HepG2 (cell line): ENCODE measurements around the gene NME1. TPM values are rescaled to one million over a fixed set of nuclear protein-coding genes. Genes with fewer than 3 reads are reported as not detected.

Experiments used
- CREB1 ChIP-seq, 2 experiments: fragments of 450-650 bp in 1 of 2; IDR thresholded peaks; 2 replicates each; pipeline ENCODE4 v1.6.1; 2016 to 2017; ENCODE audit warnings: control low read depth in 1 of 2, mild to moderate bottlenecking in 1 of 2, missing compliant biosample characterization in 1 of 2, missing genetic modification characterization in 1 of 2
- GTF3A ChIP-seq: sonication (generic); formaldehyde crosslinking; conservative IDR thresholded peaks from 2 replicates; pipeline ENCODE4 v1.4.0; 2020; ENCODE audit warnings: mild to moderate bottlenecking, missing genetic modification reagents
- NFE2 ChIP-seq: sonication (generic); formaldehyde crosslinking; IDR thresholded peaks from 2 replicates; pipeline ENCODE4 v1.4.0; 2020; ENCODE audit warnings: missing genetic modification reagents
- PHB2 ChIP-seq: fragments of 450-650 bp; IDR thresholded peaks from 2 replicates; pipeline ENCODE4 v1.6.1; 2018; ENCODE audit not compliant: partially characterized antibody
- REPIN1 ChIP-seq: sonication (generic); formaldehyde crosslinking; IDR thresholded peaks from 2 replicates; pipeline ENCODE4 v1.8.0; 2022; ENCODE audit warnings: missing genetic modification reagents, low read depth, mild to moderate bottlenecking, borderline replicate concordance
- SP4 ChIP-seq: sonication (generic); formaldehyde crosslinking; IDR thresholded peaks from 2 replicates; pipeline ENCODE4 v1.8.1; 2023; ENCODE audit warnings: mild to moderate bottlenecking, missing genetic modification reagents
- ZFP36L2 ChIP-seq: sonication (generic); formaldehyde crosslinking; IDR thresholded peaks from 2 replicates; pipeline ENCODE4 v1.4.0; 2020; ENCODE audit warnings: missing genetic modification reagents
- ZFP82 ChIP-seq: sonication (generic); formaldehyde crosslinking; IDR thresholded peaks from 2 replicates; pipeline ENCODE4 v1.5.1; 2020; ENCODE audit warnings: mild to moderate bottlenecking, missing genetic modification reagents, borderline replicate concordance
- ZFP90 ChIP-seq: sonication (generic); formaldehyde crosslinking; IDR thresholded peaks from 2 replicates; pipeline ENCODE4 v1.8.0; 2022; ENCODE audit warnings: missing genetic modification reagents, mild to moderate bottlenecking, inconsistent platforms, borderline replicate concordance
- ZNF264 ChIP-seq: sonication (generic); formaldehyde crosslinking; IDR thresholded peaks from 2 replicates; pipeline ENCODE4 v1.4.0; 2020; ENCODE audit warnings: missing genetic modification reagents
- ZNF292 ChIP-seq: sonication (generic); formaldehyde crosslinking; IDR thresholded peaks from 2 replicates; pipeline ENCODE4 v1.8.1; 2022; ENCODE audit warnings: mild to moderate bottlenecking, low read depth, missing genetic modification reagents, borderline replicate concordance
- ZNF501 ChIP-seq: sonication (generic); formaldehyde crosslinking; IDR thresholded peaks from 2 replicates; pipeline ENCODE4 v1.5.1; 2020; ENCODE audit warnings: mild to moderate bottlenecking, moderate library complexity, missing genetic modification reagents
- ZNF552 ChIP-seq: sonication (generic); formaldehyde crosslinking; IDR thresholded peaks from 2 replicates; pipeline ENCODE4 v1.9.0; 2022; ENCODE audit warnings: missing genetic modification reagents, mild to moderate bottlenecking, borderline replicate concordance
- ZNF724P ChIP-seq: sonication (generic); formaldehyde crosslinking; IDR thresholded peaks from 2 replicates; pipeline ENCODE4 v1.8.0; 2022; ENCODE audit warnings: missing genetic modification reagents, borderline replicate concordance
- ZNF746 ChIP-seq: sonication (generic); formaldehyde crosslinking; IDR thresholded peaks from 2 replicates; pipeline ENCODE4 v1.8.0; 2022; ENCODE audit warnings: mild to moderate bottlenecking, missing genetic modification reagents
- ZNF768 ChIP-seq: sonication (generic); formaldehyde crosslinking; IDR thresholded peaks from 2 replicates; pipeline ENCODE4 v1.4.0; 2020; ENCODE audit warnings: missing genetic modification reagents
- ZNF83 ChIP-seq: sonication (generic); formaldehyde crosslinking; IDR thresholded peaks from 2 replicates; pipeline ENCODE4 v1.4.0; 2020; ENCODE audit warnings: missing genetic modification reagents, mild to moderate bottlenecking, borderline replicate concordance
- polyA plus RNA-seq, 8 experiments: library from polyadenylated mRNA; depleted of rRNA in 3 of 8; stranded (reverse) in 7 of 8; unstranded in 1 of 8; fragments of >200 nt; fragmentation: Illumina TruSeq in 4 of 8; extraction: Trizol in 4 of 8; gene quantifications; 2 replicates each; pipeline versions ENCODE4 v1.2.1 to v1.2.3, GENCODE V29; 2011 to 2016; ENCODE audit warnings: low read depth in 4 of 8, missing spikeins in 1 of 8, mixed read lengths in 1 of 8; ENCODE audit not compliant: insufficient read depth in 1 of 8
- total RNA-seq, 5 experiments: library from RNA; depleted of rRNA; stranded (reverse); fragments of >200 nt; fragmentation: Illumina TruSeq; extraction: Trizol; gene quantifications; 2 replicates each; pipeline ENCODE4 v1.2.3, GENCODE V29; 2016; ENCODE audit warnings: low read depth in 1 of 5
- TF ChIP-seq, protein P1 (sequence below): sonication (generic); formaldehyde crosslinking; IDR thresholded peaks from 2 replicates; pipeline ENCODE4 v1.8.1; 2023; ENCODE audit warnings: mild to moderate bottlenecking, missing genetic modification reagents
- TF ChIP-seq, protein P2 (sequence below): sonication (generic); formaldehyde crosslinking; IDR thresholded peaks from 2 replicates; pipeline ENCODE4 v1.5.0; 2020; ENCODE audit warnings: missing genetic modification reagents, mild to moderate bottlenecking, borderline replicate concordance
- TF ChIP-seq, protein P3 (sequence below): IDR thresholded peaks from 2 replicates; pipeline ENCODE4 v1.6.1; 2012; ENCODE audit warnings: inconsistent platforms
- TF ChIP-seq, protein P4 (sequence below): sonication (generic); formaldehyde crosslinking; IDR thresholded peaks from 2 replicates; pipeline ENCODE4 v1.4.0; 2020; ENCODE audit warnings: missing genetic modification reagents

Gene NME1
- total and polyA plus RNA-seq, 2 of the 13 experiments (the other 11 are each of a cell fraction or from before 2014, with no cell fraction given) = 295 to 516 TPM

DNA sequence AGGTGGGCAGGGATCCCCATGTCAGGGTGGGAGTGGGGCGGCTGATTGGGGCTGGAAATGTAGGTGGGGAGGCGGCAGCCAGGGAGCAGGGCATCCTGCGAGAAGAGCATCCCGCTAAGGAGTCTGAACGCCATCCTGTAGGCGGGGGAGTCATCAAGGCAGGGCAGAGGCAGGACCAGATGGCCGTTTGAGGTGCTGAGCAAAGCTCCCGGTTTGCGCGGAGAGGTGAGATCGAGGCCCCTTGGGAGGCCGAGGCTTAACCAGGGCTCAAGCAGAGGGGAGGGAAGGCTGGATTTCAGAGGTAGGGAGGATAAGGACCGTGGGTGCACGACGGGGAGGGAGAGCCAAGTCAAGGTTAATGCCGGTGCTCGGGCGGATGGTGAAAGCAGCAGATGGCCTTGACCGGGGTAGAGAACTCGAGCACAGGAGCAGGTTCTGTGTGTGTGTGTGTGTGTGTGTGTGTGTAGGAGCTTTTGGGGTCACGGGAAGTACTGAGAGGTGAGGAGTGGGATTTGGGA is 12.4 kb downstream of the NME1 start (continued):
- TF ChIP-seq ZFP36L2 (CRISPR knock-in tag) (no peak), CREB1 (IDR thresholded peaks at IDR 0.05) (no peak), CREB1 (CRISPR knock-in tag; IDR thresholded peaks at IDR 0.05) (no peak), ZNF724P (CRISPR knock-in tag) (no peak), REPIN1 (peak; percentile 23; the same call in 1 of the 2 replicates), ZNF292 (CRISPR knock-in tag) (peak; percentile 31; the same call in 1 of the 2 replicates), ZNF746 (CRISPR knock-in tag) (peak; percentile 35; the same call in 1 of the 2 replicates), ZNF83 (CRISPR knock-in tag) (no peak), ZFP90 (CRISPR knock-in tag) (peak; percentile 77; the same call in 1 of the 2 replicates), ZNF552 (no peak), ZNF501 (peak; percentile 86), PHB2 (no peak), ZNF768 (CRISPR knock-in tag) (no peak), ZNF264 (no peak), GTF3A (CRISPR knock-in tag) (no peak), NFE2 (no peak), ZFP82 (no peak), SP4 (no peak)
- TF ChIP-seq, protein P1, sequence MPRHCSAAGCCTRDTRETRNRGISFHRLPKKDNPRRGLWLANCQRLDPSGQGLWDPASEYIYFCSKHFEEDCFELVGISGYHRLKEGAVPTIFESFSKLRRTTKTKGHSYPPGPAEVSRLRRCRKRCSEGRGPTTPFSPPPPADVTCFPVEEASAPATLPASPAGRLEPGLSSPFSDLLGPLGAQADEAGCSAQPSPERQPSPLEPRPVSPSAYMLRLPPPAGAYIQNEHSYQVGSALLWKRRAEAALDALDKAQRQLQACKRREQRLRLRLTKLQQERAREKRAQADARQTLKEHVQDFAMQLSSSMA (CRISPR knock-in tag) = 0 out of 2 replicates have a peak, but pooled peaks have one; percentile 45
- TF ChIP-seq, protein P2, sequence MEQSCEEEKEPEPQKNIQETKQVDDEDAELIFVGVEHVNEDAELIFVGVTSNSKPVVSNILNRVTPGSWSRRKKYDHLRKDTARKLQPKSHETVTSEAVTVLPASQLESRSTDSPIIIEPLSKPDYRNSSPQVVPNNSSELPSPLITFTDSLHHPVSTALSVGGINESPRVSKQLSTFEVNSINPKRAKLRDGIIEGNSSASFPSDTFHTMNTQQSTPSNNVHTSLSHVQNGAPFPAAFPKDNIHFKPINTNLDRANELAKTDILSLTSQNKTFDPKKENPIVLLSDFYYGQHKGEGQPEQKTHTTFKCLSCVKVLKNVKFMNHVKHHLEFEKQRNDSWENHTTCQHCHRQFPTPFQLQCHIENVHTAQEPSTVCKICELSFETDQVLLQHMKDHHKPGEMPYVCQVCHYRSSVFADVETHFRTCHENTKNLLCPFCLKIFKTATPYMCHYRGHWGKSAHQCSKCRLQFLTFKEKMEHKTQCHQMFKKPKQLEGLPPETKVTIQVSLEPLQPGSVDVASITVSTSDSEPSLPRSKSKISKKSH (CRISPR knock-in tag) = peak; percentile 73; the same call in 1 of the 2 replicates
- TF ChIP-seq, protein P3, sequence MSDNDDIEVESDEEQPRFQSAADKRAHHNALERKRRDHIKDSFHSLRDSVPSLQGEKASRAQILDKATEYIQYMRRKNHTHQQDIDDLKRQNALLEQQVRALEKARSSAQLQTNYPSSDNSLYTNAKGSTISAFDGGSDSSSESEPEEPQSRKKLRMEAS = no peak
- TF ChIP-seq, protein P4, sequence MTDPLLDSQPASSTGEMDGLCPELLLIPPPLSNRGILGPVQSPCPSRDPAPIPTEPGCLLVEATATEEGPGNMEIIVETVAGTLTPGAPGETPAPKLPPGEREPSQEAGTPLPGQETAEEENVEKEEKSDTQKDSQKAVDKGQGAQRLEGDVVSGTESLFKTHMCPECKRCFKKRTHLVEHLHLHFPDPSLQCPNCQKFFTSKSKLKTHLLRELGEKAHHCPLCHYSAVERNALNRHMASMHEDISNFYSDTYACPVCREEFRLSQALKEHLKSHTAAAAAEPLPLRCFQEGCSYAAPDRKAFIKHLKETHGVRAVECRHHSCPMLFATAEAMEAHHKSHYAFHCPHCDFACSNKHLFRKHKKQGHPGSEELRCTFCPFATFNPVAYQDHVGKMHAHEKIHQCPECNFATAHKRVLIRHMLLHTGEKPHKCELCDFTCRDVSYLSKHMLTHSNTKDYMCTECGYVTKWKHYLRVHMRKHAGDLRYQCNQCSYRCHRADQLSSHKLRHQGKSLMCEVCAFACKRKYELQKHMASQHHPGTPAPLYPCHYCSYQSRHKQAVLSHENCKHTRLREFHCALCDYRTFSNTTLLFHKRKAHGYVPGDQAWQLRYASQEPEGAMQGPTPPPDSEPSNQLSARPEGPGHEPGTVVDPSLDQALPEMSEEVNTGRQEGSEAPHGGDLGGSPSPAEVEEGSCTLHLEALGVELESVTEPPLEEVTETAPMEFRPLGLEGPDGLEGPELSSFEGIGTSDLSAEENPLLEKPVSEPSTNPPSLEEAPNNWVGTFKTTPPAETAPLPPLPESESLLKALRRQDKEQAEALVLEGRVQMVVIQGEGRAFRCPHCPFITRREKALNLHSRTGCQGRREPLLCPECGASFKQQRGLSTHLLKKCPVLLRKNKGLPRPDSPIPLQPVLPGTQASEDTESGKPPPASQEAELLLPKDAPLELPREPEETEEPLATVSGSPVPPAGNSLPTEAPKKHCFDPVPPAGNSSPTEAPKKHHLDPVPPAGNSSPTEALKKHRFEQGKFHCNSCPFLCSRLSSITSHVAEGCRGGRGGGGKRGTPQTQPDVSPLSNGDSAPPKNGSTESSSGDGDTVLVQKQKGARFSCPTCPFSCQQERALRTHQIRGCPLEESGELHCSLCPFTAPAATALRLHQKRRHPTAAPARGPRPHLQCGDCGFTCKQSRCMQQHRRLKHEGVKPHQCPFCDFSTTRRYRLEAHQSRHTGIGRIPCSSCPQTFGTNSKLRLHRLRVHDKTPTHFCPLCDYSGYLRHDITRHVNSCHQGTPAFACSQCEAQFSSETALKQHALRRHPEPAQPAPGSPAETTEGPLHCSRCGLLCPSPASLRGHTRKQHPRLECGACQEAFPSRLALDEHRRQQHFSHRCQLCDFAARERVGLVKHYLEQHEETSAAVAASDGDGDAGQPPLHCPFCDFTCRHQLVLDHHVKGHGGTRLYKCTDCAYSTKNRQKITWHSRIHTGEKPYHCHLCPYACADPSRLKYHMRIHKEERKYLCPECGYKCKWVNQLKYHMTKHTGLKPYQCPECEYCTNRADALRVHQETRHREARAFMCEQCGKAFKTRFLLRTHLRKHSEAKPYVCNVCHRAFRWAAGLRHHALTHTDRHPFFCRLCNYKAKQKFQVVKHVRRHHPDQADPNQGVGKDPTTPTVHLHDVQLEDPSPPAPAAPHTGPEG (CRISPR knock-in tag) = 0 out of 2 replicates have a peak, but pooled peaks have one; percentile 4
